Mucosa of stomach (tissue), 1 donor: ENCODE results near the gene KLK3.

Experiments
- H3K27me3 ChIP-seq: one replicate; pipeline ENCODE4 v1.7.0; 2013; ENCODE audit warnings: mild to moderate bottlenecking, low read length; ENCODE audit not compliant: control insufficient read depth, insufficient read depth
- H3K36me3 ChIP-seq: one replicate; pipeline ENCODE4 v1.7.0; 2013; ENCODE audit warnings: low read length; ENCODE audit not compliant: control insufficient read depth, insufficient read depth
- H3K4me1 ChIP-seq: one replicate; pipeline ENCODE4 v1.7.0; 2013; ENCODE audit warnings: mild to moderate bottlenecking, low read length; ENCODE audit not compliant: control insufficient read depth, insufficient read depth
- H3K4me3 ChIP-seq: one replicate; pipeline ENCODE4 v1.7.0; 2013; ENCODE audit warnings: low read length
- H3K9ac ChIP-seq: one replicate; pipeline ENCODE4 v1.7.0; 2013; ENCODE audit warnings: mild to moderate bottlenecking, low read length, moderate library complexity
- H3K9me3 ChIP-seq: one replicate; pipeline ENCODE4 v1.7.0; 2013; ENCODE audit warnings: mild to moderate bottlenecking, low read length, moderate library complexity; ENCODE audit not compliant: control insufficient read depth
- donor health status: Pancreatic carcinoma.

Gene KLK3

GRCh38 chr19:50850738-50851137 lies 4.0 kb upstream of the KLK3 start:
- Histone ChIP-seq H3K4me1 (no peaks in the 10 kb centered on the region), H3K27me3 (no peaks in the 10 kb centered on the region), H3K9me3 (no peaks in the 10 kb centered on the region), H3K9ac (no peak overlapping the region), H3K4me3 (no peak overlapping the region), H3K36me3 (no peaks in the 10 kb centered on the region)

GRCh38 chr19:50851620-50852019 lies 3.1 kb upstream of the KLK3 start:
- Histone ChIP-seq H3K4me1 (no peaks in the 10 kb centered on the region), H3K9me3 (no peaks in the 10 kb centered on the region), H3K4me3 (no peak overlapping the region), H3K36me3 (no peaks in the 10 kb centered on the region), H3K27me3 (no peaks in the 10 kb centered on the region), H3K9ac (no peak overlapping the region)

- Histone ChIP-seq H3K4me3 (no peak overlapping the region), H3K9ac (no peak overlapping the region), H3K27me3 (peaks cover 8% of the 10 kb centered on the region), H3K4me1 (no peaks in the 10 kb centered on the region), H3K9me3 (no peaks in the 10 kb centered on the region), H3K36me3 (no peaks in the 10 kb centered on the region)
Observed at GRCh38 chr19:50857366-50857765, 2.7 kb downstream of the KLK3 start.

DNA sequence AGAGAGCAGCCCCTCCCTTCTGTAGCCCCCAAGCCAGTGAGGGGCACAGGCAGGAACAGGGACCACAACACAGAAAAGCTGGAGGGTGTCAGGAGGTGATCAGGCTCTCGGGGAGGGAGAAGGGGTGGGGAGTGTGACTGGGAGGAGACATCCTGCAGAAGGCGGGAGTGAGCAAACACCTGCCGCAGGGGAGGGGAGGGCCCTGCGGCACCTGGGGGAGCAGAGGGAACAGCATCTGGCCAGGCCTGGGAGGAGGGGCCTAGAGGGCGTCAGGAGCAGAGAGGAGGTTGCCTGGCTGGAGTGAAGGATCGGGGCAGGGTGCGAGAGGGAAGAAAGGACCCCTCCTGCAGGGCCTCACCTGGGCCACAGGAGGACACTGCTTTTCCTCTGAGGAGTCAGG lies 4.2 kb downstream of the KLK3 start:
- Histone ChIP-seq H3K36me3 (no peaks in the 10 kb centered on the region), H3K4me1 (no peaks in the 10 kb centered on the region), H3K27me3 (peaks cover 8% of the 10 kb centered on the region), H3K9me3 (no peaks in the 10 kb centered on the region), H3K4me3 (no peak overlapping the region), H3K9ac (no peak overlapping the region)

- peaks cover 8% of the 10 kb centered on the region for H3K27me3 ChIP-seq
- H3K36me3 ChIP-seq: no peaks in the 10 kb centered on the region
- no peaks in the 10 kb centered on the region for H3K4me1 ChIP-seq
- H3K9ac ChIP-seq: no peak overlapping the region
- no peaks in the 10 kb centered on the region for H3K9me3 ChIP-seq
- no peak overlapping the region for H3K4me3 ChIP-seq
Observed at GRCh38 chr19:50859849-50860248, 5.1 kb downstream of the KLK3 start.

DNA sequence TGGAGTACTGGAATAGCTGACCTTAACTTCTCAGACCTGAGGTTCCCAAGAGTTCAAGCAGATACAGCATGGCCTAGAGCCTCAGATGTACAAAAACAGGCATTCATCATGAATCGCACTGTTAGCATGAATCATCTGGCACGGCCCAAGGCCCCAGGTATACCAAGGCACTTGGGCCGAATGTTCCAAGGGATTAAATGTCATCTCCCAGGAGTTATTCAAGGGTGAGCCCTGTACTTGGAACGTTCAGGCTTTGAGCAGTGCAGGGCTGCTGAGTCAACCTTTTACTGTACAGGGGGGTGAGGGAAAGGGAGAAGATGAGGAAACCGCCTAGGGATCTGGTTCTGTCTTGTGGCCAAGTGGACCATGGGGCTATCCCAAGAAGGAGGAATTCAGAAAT lies 6.3 kb downstream of the KLK3 start:
- Histone ChIP-seq H3K4me3 (no peak overlapping the region), H3K9ac (no peak overlapping the region), H3K27me3 (peaks cover 8% of the 10 kb centered on the region), H3K36me3 (no peaks in the 10 kb centered on the region), H3K9me3 (no peaks in the 10 kb centered on the region), H3K4me1 (no peaks in the 10 kb centered on the region)

DNA sequence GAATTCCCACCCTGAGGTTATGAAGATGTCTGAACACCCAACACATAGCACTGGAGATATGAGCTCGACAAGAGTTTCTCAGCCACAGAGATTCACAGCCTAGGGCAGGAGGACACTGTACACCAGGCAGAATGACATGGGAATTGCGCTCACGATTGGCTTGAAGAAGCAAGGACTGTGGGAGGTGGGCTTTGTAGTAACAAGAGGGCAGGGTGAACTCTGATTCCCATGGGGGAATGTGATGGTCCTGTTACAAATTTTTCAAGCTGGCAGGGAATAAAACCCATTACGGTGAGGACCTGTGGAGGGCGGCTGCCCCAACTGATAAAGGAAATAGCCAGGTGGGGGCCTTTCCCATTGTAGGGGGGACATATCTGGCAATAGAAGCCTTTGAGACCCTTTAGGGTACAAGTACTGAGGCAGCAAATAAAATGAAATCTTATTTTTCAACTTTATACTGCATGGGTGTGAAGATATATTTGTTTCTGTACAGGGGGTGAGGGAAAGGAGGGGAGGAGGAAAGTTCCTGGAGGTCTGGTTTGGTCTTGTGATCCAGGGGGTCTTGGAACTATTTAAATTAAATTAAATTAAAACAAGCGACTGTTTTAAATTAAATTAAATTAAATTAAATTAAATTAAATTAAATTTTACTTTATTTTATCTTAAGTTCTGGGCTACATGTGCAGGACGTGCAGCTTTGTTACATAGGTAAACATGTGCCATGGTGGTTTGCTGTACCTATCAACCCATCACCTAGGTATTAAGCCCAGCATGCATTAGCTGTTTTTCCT lies 7.0 kb downstream of the KLK3 start:
- Histone ChIP-seq H3K9ac (no peak overlapping the region), H3K36me3 (no peaks in the 10 kb centered on the region), H3K27me3 (peaks cover 8% of the 10 kb centered on the region), H3K4me3 (no peak overlapping the region), H3K4me1 (no peaks in the 10 kb centered on the region), H3K9me3 (no peaks in the 10 kb centered on the region)

- no peaks in the 10 kb centered on the region for H3K36me3 ChIP-seq
- no peaks in the 10 kb centered on the region for H3K4me1 ChIP-seq
- H3K9ac ChIP-seq: no peak overlapping the region
- peaks cover 5% of the 10 kb centered on the region for H3K27me3 ChIP-seq
- no peaks in the 10 kb centered on the region for H3K9me3 ChIP-seq
- H3K4me3 ChIP-seq: no peak overlapping the region
Observed at GRCh38 chr19:50869479-50869878, 14.8 kb downstream of the KLK3 start.

DNA sequence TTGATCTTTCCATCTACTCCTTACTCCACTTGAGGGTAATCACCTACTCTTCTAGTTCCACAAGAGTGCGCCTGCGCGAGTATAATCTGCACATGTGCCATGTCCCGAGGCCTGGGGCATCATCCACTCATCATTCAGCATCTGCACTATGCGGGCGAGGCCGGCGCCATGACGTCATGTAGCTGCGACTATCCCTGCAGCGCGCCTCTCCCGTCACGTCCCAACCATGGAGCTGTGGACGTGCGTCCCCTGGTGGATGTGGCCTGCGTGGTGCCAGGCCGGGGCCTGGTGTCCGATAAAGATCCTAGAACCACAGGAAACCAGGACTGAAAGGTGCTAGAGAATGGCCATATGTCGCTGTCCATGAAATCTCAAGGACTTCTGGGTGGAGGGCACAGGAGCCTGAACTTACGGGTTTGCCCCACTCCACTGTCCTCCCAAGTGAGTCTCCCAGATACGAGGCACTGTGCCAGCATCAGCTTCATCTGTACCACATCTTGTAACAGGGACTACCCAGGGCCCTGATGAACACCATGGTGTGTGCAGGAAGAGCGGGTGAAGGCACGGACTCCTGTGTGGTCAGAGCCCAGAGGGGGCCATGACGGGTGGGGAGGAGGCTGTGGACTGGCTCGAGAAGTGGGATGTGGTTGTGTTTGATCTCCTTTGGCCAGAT lies 15.8 kb downstream of the KLK3 start:
- no peak overlapping the region for H3K9ac ChIP-seq
- H3K9me3 ChIP-seq: no peaks in the 10 kb centered on the region
- no peaks in the 10 kb centered on the region for H3K4me1 ChIP-seq
- no peak overlapping the region for H3K4me3 ChIP-seq
- no peaks in the 10 kb centered on the region for H3K36me3 ChIP-seq
- H3K27me3 ChIP-seq: peaks cover 9% of the 10 kb centered on the region

- no peaks in the 10 kb centered on the region for H3K4me1 ChIP-seq
- H3K4me3 ChIP-seq: no peak within 1 kb of the TSS
- no peaks in the 10 kb centered on the region for H3K36me3 ChIP-seq
- peaks cover 10% of the 10 kb centered on the region for H3K27me3 ChIP-seq
- no peaks in the 10 kb centered on the region for H3K9me3 ChIP-seq
- no peak within 1 kb of the TSS for H3K9ac ChIP-seq
Observed at GRCh38 chr19:50873056-50873455, 18.3 kb downstream of the KLK3 start, which contains the start of gene KLK2. KLK2 (plus strand) TSS chr19:50873439; CDS start chr19:50873474, 35 bp downstream.

GRCh38 chr19:50874211-50874610 lies 19.5 kb downstream of the KLK3 start:
- Histone ChIP-seq H3K4me3 (no peak overlapping the region), H3K36me3 (no peaks in the 10 kb centered on the region), H3K9me3 (no peaks in the 10 kb centered on the region), H3K9ac (no peak overlapping the region), H3K4me1 (no peaks in the 10 kb centered on the region), H3K27me3 (peaks cover 15% of the 10 kb centered on the region)

DNA sequence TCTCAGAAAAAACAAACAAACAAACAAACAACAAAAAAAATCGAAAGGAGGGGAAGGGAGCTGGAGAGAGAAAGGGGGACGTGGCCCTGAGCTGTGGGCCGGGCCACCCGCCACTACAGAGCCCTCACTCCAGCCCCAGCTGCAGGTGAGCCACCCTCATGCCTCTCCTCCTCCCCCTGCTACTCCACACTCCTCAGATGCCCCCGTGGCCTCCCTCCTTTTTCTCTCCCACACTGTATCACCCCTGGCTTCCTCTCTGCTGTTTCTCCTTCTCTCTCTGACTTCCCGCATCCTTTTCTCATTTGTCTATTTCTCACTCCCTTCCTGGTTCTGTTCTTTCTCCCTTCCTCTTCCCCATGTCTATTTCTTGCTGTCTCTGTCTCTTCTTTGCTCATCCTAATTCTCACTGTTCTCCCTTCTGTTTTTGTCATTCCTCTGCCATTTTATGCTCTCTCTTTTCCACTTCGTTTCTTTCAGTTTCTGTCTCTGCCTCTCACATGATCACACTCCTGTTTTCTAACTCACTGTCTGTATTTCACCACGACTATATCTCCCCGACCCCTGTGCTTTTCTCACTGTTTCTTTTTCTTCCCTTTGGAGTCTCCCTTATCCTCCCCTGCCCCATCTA lies 21.2 kb downstream of the KLK3 start:
- Histone ChIP-seq H3K27me3 (peaks cover 10% of the 10 kb centered on the region), H3K4me3 (no peak overlapping the region), H3K9ac (no peak overlapping the region)

More for the DNA sequence above, 21.2 kb downstream of the KLK3 start:
- H3K36me3 ChIP-seq: no peaks in the 10 kb centered on the region
- H3K4me1 ChIP-seq: no peaks in the 10 kb centered on the region
- H3K9me3 ChIP-seq: no peaks in the 10 kb centered on the region
